Measurements from ENCODE around the gene FGF14.

FGF14 gene

DNA sequence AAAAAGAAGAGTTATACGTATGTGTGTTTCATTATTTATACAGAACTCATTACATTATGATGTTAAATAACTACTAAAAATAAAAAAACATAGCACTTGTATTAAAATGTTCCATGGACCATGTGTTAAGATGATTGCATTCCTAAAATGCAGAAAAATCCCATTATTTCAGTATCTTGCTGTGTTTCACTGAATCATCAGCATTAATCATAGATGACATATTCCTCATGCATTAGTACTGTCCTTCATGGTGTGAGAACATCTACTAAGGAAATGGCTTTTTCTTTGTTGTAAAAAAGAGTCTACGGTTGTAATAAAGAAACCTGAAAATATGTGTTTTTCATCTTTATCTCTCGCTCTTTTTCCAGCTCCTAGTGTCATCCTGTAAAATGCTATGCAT lies 416.5 kb downstream of the FGF14 start:
- no peak for DNase-seq (ENCODE audit: low spot score)

DNA sequence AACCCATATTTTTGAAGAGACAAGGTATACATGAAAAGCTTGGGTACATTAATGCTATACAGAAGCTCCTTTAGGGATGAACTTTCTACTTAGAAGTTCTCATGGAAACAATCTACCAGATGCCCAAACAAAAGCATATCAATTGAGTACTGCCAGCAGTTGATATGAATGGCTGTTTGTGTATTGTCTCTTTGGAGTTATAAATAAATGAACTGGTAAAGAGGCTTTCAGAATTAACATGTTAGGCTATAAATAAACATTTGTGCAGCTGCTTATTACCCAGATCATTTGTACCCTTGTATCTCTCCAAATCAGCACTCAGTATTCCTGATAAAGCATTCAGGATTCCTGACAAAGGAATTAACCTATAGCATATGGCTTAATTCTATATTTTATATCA lies 418.9 kb downstream of the FGF14 start:
- DNase-seq (ENCODE audit: low spot score): no peak

DNA sequence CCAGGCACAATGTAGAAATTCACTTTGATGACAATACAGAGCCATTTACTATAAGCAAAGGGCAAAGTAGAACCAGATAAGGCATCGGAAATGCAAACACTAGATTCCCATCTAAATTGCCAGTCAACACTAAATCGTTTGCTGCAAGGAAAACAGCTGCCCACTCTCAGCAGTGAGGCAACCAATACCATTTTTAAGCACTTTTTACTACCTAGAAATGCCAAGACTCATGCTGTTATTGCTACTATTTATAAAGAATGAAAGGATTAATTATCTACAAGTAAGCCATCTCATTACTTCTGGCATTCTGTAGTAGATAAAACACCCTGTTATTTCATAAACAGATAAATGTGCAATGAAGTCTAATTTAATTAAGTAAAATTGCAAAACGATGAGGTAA lies 422.0 kb downstream of the FGF14 start:
- no peak for DNase-seq (ENCODE audit: low spot score)

DNA sequence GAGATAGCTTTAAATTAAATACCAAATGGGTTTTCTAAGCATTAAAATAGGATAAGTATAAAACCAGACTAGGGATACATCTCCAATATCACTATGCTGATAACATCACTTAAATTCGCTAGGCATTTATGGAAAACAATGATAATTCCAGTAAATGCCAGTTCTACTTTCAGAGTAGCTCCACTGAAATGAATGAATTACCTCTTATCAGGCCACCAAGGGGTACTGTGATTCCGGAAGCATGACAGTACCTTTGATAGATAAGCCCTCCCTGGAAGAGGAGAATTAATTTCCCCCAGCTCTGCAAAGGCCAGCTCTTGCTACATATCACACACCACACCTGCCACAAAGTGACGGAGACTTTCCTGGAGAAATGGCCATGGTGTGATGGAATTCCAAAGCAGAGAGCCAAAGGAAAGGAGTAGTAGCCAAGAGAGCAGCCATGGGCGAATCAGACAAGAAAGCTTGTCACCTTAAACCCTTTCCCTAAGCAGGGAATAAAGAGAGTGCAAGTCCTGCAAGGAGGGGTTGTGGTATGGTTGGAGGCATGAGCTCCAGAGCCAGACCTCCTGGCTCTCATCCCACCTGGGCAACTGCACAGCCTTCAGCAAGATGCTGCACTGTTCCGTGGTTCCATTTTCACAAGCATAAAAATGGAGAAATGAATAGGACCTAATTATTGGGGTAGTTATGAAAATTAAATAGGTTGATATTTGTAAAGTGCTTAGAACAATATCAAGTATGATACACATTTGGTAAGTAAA lies 423.1 kb downstream of the FGF14 start:
- DNase-seq (ENCODE audit: low spot score): no peak

DNA sequence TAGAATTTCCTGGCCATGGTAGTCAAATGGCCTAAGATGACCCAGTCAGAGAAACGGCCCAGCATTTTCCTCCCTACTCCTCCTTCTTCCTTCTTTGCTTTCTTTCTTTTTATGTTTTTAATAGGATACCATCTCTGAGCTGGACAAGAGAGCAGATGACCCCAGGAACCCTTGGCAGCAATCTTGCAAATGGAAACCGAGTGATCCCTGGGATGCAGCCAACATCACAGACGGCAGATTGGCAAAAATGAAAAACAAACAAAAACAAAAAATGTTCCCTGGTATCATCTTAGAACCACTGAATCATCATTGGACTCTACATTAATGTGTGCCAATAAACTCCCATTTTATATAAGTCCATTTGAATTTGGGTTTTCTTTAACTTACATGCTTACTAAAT lies 424.4 kb downstream of the FGF14 start:
- DNase-seq (ENCODE audit: low spot score): no peak

DNA sequence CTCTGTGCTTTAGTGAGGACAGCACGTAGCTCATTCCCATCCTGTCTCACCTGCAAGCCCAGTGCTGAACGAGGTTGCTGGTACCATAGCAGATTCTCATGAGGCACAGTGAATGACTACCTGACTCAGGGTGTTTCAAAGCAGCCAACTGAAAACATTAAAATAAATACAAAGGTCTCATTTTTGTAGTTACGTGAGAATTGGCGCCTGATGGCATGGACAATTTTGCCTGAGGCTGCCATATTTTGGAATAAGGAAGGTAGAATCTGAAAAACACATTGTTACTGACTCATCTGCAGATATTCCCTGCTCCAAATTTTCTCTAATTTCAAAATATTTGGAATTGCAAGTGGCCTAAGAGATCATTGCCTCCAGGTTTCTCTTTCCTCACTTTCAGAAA lies 429.7 kb downstream of the FGF14 start:
- DNase-seq (ENCODE audit: low spot score): no peak

DNA sequence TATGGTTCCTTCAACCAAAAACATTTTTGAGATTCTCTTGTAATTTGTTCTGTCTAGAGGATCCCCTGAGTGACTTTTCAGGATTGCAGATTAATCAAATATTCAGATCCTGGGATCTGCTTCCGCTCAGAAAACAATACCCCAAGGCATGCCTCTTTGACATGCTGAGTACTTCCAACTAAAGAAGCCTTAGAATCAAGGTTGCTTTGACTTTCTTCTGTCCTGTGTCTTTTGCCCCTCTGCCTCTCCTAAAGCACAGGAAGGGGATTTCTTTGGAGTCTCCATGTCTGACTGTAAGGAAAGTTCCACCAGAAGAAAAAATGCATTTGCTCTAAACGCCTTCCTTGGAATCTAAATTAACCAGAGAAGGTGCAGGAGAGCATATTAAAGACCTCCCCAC lies 431.5 kb downstream of the FGF14 start:
- no peak for DNase-seq (ENCODE audit: low spot score)

DNA sequence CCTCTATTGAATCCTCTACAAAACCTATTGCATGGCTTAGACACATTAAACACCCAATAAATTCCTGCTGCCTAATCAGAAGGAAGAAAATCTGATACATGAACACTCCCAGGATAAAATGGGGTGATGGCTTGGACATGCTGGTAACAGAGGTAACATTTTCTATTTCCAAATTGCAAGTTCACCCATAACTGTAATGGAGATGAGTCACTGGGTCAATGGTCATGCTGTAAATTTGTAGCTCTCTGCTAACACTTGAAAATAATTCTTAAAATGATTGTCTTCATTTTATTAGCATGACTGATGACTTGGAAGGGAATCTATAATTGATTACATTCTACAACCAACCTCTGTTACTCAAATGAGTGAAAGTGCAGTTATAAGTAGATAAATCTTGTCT lies 434.1 kb downstream of the FGF14 start:
- DNase-seq (ENCODE audit: low spot score): no peak

DNA sequence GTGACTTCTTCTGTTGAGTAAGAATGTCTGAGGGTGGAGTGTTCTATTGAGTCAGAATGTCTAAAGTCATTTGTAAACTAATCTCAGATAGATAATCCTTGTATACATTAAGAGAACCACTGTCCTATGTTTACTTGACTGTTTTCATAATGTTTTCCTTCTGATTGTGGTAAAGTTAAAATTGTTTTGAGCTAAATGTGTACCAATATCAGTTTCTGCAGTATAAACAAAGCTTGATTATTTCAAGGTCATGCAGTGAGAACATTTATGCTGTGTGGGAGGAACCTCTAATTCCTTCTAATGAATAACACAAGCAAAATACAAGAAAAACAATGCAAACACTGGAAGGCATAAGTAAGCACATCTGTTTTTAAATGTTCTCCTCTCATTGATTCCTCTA lies 434.6 kb downstream of the FGF14 start:
- no peak for DNase-seq (ENCODE audit: low spot score)

DNA sequence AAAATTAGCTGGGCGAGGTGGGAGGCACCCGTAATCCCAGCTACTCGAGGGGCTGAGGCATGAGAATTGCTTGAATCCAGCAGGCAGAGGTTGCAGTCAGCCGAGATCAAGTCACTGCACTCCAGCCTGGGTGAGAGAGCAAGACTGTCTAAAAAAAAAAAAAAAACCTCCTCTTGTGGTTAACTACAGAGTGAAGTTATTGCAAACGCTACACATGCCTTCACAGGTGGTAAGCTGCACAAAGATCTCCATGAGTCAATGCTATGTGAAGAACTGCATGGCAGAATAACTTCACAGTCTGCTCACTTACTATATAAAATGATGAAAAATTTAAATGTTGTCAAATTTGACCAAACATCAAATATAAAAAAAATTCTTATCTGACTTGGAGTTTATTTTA lies 436.8 kb downstream of the FGF14 start:
- no peak for DNase-seq (ENCODE audit: low spot score)

DNA sequence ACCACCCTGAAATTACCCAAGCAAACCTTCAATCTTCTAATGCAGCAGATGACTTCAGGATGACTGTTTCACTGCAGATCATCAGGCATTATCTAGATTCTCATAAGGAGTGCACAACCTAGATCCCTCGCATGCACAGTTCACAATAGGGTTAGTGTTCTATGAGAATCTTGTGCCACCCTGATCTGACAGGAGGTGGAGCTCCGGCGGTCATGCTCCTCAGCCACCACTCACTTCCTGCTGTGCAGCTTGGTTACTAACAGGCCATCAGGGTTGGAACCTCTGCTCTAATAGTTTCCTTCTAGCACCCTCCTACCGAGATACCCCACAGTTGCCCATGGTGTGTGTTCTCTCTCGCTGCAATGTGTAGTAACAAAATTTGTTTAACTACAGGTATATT lies 442.8 kb downstream of the FGF14 start:
- no peak for DNase-seq (ENCODE audit: low spot score)

DNA sequence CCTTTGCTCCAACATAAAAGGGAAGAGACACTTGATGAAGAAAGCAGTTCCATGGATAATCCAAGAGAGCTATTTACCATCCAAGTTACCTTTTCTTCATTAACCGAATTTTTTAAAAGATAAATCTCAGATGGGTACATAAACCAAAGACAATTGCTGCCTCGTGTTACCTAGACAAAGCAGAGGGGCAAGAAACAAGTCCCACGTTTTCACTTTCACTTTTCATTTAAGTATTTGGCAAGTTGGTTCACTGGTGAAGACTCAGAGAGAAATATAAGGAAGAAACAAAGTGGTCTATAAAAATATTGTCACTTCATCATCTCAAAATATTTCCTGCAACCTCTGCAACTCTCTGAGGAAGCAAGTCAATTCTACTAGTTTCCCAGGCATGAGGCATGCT lies 446.1 kb downstream of the FGF14 start:
- DNase-seq (ENCODE audit: low spot score): no peak

DNA sequence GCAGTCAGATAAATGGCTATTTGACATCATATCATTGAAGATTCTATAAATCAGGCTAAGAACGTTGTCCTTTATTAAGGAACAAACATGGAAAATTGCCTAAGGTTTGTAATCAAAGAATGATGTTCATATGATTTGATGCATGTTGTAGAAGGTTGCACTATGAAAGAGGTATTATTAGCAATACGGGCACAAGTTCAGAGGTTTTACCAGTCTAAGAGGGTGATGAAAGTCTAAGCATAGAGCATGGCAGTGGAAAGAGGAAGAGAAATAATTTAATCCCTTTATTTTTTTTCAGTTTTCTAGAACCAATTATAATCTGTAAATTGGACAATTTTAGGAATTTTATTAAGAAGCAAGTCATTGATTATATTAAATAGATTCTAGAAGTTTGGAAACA lies 450.7 kb downstream of the FGF14 start:
- DNase-seq (ENCODE audit: low spot score): no peak

DNA sequence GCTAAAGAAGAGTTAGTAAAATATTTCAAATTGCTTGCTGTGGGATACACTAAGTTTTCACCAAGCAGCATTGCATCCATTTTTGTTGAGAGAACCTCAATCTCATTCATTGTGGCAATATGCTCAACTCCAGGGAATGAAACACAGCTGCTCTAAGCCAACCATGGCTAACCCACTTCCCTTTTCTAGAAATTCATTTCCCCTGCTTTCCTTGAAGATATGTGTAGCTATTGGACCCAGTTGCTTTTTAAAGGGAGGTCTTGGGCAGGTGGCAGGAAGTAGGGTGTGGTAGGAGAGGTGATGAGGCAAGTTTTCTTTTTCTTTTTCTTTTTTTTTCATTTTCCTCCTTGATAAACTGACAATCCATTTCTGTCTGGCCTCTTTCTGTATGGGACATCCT lies 452.2 kb downstream of the FGF14 start:
- no peak for DNase-seq (ENCODE audit: low spot score)

DNA sequence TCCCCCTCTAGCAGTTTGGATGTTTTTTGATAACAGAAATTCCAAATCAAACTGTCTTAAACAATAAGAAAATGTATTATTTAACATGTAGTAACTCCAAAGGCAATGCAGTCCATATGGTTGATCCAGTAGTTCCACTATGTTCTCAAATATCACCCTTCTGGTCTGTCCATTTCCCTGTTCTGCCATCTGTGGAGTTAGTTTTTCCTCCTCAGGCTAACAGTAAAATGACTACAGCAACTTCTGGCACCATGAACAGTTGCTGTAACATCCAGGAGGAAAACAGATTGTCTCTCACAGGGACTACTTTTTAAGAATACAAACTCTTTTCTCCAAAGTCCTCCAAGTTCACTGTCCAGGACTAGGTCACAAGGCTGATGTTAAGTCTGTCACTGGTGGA lies 455.4 kb downstream of the FGF14 start:
- DNase-seq (ENCODE audit: low spot score): no peak

DNA sequence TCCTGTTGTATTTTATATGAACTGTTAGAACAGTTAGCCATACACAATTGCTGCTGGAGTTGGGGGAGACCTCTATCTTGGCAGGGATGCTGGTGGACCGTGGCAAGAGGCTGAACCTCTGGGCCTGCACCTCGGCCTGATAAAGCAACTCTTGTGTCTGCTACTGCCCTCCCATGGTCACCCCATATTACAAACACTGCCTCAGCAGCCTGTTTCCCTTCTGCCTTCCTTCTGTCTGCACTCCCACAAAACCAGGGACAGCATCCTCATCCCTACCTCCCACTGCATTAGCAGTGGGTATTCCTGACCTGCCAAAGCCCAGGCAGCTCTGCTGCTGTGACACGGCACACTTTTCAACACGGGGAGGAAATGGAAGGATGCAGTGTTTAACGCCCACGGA lies 456.4 kb downstream of the FGF14 start:
- DNase-seq (ENCODE audit: low spot score): no peak

DNA sequence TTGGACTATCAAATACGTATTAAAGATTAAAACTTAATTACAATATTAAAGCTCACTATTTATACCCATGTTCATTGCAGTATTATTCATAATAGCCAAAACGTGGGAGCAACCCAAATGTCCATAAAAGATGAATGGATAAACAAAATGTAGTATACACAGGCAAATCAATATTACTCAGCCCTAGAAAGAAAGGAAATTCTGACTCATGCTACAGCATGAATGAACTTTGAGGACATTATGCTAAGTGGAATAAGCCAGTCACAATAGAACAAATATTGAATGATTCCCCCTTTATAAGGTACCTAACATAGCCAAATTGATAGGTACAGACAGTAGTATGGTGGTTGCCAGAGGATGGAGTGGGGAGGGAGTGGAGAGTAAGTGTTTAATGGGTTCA lies 457.3 kb downstream of the FGF14 start:
- DNase-seq (ENCODE audit: low spot score): no peak

DNA sequence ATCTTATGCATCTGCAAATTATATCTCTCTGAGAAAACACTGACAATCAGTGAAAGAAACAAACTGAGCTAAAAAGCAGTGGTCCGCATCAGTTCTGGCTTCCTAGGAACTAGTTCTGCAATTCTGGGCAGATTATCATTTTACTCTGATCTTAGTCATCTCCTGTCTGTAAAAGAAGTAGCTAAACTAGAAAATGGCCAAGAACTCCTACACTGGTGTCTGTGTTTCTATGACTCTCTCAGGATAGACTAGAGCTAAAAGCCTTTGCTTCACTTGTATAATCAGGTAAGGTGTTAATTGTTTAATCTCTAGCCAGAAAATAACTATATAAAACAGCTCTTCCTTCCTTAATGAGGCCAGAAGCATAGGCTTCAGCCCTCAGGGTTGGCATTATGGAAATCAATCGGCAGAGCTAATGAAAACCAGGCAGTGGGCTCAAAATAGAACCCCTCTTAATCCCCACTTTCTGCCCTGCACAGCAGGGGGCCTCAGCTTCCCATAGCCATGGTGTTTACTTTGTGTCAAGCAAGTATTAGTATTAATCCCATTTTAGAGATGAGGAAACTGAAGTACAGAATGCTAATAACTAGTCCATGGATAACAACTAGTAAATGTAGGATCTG lies 459.2 kb downstream of the FGF14 start:
- DNase-seq (ENCODE audit: low spot score): no peak

DNA sequence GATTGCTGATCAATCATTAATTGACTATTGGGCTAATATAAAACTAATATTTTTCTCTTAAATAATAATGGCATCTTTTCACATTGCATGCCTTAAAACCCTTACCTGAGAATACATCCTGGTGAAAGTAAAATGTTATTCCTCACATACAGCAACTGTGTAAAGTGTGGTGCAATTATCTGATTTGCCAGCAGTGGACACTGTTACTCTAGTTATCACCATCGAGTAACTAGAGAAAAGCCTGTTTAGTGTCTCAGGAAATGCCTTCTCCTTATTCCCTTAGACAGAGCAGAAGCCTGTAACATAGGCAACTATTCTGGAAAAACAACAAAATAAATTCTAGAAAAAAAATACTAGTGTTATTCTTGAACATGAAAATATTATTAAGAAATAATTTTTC lies 459.8 kb downstream of the FGF14 start:
- no peak for DNase-seq (ENCODE audit: low spot score)

DNA sequence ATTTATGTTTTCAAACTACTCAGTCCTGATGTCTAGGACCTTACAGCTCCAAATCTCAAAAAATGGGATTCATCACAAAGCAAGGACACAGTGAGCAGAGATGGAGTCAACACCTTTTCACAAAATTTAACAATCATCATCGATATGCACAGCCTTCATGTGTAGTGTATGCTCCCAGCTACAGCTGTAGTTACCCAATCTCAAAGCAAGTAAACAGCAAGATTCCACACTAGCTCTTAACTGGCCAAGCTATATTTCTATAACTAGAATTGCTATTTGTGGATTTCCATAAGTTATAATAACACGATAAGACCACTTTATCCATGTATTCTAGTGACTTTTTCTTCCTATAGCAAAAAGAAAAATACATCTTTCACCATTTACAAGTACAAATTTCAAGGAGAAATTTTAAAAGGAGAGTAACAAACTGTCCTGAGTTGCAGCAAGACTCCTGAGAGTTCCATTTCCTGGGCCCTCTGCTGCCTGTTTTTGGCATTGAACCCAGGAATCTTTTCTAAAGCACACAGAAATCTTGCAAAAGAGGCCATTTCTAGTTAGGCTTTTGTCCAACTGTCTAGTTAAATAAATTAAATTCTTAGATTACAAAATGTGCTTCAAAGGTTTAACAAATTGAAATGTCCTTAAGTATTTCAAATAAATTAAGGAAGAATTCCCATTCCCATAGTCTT lies 460.6 kb downstream of the FGF14 start:
- no peak for DNase-seq (ENCODE audit: low spot score)

DNA sequence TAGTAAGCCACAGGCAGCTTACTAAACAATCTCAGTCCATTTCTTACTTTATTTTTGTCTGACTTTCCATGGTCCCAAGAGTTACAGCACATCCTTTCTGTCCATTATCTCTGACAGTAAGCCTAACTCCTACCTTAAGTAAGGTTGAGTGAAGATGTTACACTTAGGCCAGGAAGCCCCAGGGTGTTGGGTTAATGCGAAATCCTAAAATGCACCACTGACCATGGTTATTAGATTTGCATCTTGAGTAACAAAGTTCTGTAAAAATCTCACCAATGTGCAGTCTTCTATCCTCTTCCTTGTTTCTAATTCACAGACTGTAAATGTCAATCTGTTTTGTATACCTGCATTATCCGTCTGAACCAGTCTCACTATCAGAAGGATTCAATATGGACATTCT lies 462.5 kb downstream of the FGF14 start:
- no peak for DNase-seq (ENCODE audit: low spot score)

DNA sequence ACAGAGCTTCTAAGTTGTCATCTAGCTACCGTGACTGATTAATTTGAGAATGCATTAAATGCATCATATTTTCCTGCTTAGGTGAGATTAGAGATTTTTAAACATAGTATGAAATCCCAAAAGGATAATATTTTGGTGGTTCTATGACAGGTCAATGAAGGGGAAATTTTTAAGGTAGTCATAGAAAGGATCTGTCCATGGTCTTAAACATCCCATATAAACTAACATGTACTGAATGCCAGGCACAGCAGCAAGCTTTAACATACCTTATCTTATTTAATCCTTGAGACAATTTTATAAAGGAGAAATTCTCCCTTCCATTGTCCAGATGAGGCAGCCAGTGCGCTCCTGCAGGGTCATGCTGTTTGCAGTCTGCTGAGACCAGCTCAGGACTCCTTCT lies 466.0 kb downstream of the FGF14 start:
- DNase-seq (ENCODE audit: low spot score): no peak

DNA sequence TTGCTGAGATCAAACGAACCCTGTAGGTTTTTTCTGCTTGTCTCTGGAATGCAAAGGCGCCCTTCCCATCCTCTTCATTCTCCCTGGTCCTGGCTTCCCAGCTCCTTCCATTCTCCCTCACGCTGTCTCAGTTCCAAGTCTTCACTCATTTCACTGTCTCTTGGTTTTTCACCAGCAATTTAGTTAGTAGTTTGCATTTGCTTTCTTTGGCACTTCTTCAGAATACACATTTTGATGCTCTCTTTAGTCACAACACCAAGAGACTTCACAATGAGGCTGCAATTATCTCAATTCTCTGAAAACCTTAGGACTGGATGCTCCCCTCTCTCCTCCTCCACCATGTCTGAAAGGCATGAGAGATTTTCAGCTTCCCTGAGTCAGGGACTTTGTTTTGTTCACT lies 470.7 kb downstream of the FGF14 start:
- no peak for DNase-seq (ENCODE audit: low spot score)

DNA sequence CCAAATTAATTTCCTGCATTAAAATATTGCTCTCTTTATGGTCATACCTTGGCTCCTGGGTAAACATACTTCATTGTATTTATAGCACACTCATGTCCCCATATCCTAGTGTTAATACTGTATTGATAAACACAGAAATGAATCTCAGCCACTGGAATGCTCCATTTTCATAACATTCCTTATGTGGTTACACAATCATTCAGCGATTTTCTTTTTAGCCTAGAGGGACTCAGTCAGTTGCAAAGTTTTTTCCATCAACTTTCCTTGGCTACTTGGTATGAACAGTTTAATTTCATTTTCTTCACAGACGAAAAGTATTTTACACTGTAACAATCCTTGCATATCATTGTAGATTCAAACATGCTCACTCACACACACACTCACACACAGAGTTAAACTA lies 471.5 kb downstream of the FGF14 start:
- no peak for DNase-seq (ENCODE audit: low spot score)
